Islet of Langerhans (tissue), 1 donor: ENCODE measurements around the gene TERB2.
"Not testable (repeated sequence)": the region's sequence is repeated elsewhere in the genome, so short reads cannot be mapped to it uniquely, and the experiment has no call there.

ENCODE experiments used
- FAIRE-seq: peaks from one replicate; lab custom pipeline; 2011; peaks lifted over from hg19 to GRCh38; lab: Jason Lieb, UNC

The TERB2 gene

GRCh38 chr15:45003731-45004410 is 47.4 kb downstream of the TERB2 start:
- not testable (repeated sequence) for FAIRE-seq

- FAIRE-seq, result not testable (repeated sequence)
Observed at GRCh38 chr15:45004590-45005175, 48.2 kb downstream of the TERB2 start.

GRCh38 chr15:45009046-45009445 is 52.6 kb downstream of the TERB2 start:
- FAIRE-seq, result no peak

- not testable (repeated sequence) for FAIRE-seq
Observed at GRCh38 chr15:45015114-45015513, 58.6 kb downstream of the TERB2 start.

- FAIRE-seq, result not testable (repeated sequence)
Observed at GRCh38 chr15:45020222-45020900, 63.9 kb downstream of the TERB2 start.

- not testable (repeated sequence) for FAIRE-seq
Observed at GRCh38 chr15:45020901-45021259, 64.4 kb downstream of the TERB2 start.

GRCh38 chr15:45021348-45021747 is 64.9 kb downstream of the TERB2 start:
- no peak for FAIRE-seq

- FAIRE-seq, result no peak
Observed at GRCh38 chr15:45022871-45023658, 66.6 kb downstream of the TERB2 start, which contains the start of gene SORD. TSS of gene SORD (plus strand) at chr15:45023195. CDS start at chr15:45023284, 89 bp downstream.

- FAIRE-seq, result no peak
Observed at GRCh38 chr15:45023659-45024225, 67.3 kb downstream of the TERB2 start.

GRCh38 chr15:45024649-45025048 is 68.2 kb downstream of the TERB2 start:
- FAIRE-seq, result not testable (repeated sequence)

GRCh38 chr15:45025627-45026026 is 69.1 kb downstream of the TERB2 start:
- not testable (repeated sequence) for FAIRE-seq

GRCh38 chr15:45026651-45027190 is 70.2 kb downstream of the TERB2 start:
- FAIRE-seq, result no peak

- FAIRE-seq, result no peak
Observed at GRCh38 chr15:45027220-45027619, 70.7 kb downstream of the TERB2 start.
